Measurements from ENCODE around the gene BMERB1.

BMERB1 gene

GRCh38 chr16:15498427-15499175, 64.2 kb downstream of the BMERB1 start:
- H3K4me3 ChIP-seq (ENCODE audit: low read depth, low read length) = no peak overlapping the region
- TF ChIP-seq, protein P1, sequence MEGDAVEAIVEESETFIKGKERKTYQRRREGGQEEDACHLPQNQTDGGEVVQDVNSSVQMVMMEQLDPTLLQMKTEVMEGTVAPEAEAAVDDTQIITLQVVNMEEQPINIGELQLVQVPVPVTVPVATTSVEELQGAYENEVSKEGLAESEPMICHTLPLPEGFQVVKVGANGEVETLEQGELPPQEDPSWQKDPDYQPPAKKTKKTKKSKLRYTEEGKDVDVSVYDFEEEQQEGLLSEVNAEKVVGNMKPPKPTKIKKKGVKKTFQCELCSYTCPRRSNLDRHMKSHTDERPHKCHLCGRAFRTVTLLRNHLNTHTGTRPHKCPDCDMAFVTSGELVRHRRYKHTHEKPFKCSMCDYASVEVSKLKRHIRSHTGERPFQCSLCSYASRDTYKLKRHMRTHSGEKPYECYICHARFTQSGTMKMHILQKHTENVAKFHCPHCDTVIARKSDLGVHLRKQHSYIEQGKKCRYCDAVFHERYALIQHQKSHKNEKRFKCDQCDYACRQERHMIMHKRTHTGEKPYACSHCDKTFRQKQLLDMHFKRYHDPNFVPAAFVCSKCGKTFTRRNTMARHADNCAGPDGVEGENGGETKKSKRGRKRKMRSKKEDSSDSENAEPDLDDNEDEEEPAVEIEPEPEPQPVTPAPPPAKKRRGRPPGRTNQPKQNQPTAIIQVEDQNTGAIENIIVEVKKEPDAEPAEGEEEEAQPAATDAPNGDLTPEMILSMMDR (IDR thresholded peaks at IDR 0.05; ENCODE audit: low read depth, low read length) = no peak

DNA sequence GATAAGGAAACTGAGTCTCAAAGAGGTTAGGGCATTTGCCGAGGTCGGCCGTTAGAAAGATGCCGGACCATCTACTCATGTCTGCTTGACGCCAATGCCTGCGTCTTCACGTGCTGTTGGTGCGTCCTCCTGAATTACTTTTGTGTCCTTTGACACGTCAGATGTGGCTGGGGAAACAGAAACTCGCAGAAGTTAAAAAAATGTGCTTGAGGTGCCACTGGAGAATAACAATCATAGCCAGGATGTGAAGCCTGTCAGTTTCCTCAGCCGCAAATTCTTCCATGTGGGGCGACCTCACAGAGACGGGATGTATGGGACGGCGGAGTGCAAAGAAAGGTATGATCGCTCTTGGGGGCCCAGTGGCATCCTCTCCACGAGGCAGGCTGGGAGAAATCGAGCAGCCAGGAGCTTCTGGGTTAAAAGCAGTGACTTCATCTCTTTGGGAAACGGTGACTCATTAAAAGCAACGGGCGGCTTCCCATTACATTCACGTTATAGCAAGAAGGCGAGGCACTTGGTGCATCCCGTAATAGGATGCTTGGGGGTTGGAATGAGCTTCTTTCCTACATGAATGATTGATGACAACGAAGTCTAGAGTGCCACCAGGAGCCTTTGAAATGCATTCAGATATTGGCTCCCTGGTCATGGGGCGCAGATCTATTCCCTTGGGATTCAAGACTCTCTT, 67.8 kb downstream of the BMERB1 start:
- H3K4me3 ChIP-seq (ENCODE audit: low read depth, low read length) = peak overlapping the region; percentile 36
- TF ChIP-seq, protein P1 (IDR thresholded peaks at IDR 0.05; ENCODE audit: low read depth, low read length) = no peak

DNA sequence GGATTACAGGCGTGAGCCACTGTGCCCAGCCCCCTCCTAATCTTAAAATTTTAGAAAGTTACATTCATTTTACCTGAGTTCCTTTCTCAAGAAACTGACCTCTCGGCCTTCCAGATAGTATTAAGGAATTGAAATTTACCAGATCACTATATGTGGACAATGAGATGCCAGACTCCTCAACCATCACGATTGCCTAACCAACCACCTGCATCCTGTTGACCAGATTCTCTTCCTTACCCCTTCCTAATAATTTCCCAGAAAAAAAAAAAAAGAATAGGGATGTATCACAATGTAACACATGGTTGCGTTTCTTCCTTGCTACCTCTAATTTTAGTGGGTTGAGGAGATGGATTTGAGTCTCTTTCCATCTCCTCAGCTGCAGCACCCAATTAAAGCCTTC, 72.1 kb downstream of the BMERB1 start:
- no peak overlapping the region for H3K4me3 ChIP-seq (ENCODE audit: low read depth, low read length)
- TF ChIP-seq, protein P1 (IDR thresholded peaks at IDR 0.05; ENCODE audit: low read depth, low read length) = no peak

- TF ChIP-seq, protein P1 (IDR thresholded peaks at IDR 0.05; ENCODE audit: low read depth, low read length) = no peak
- no peak overlapping the region for H3K4me3 ChIP-seq (ENCODE audit: low read depth, low read length)
These were observed 73.0 kb downstream of the BMERB1 start for GRCh38 chr16:15507301-15507958.

GRCh38 chr16:15507959-15508627, 73.7 kb downstream of the BMERB1 start:
- no peak overlapping the region for H3K4me3 ChIP-seq (ENCODE audit: low read depth, low read length)
- TF ChIP-seq, protein P1 (IDR thresholded peaks at IDR 0.05; ENCODE audit: low read depth, low read length) = no peak

GRCh38 chr16:15509051-15509592, 74.7 kb downstream of the BMERB1 start:
- no peak overlapping the region for H3K4me3 ChIP-seq (ENCODE audit: low read depth, low read length)
- TF ChIP-seq, protein P1 (IDR thresholded peaks at IDR 0.05; ENCODE audit: low read depth, low read length) = no peak
